DOHH2 (cell line): Measurements from ENCODE around the gene POGLUT2.

Experiments used
- H3F3A ChIP-seq: fragments of 200-600 bp; sonication (generic), shearing (Covaris generic); 2 replicates; pipeline ENCODE4 v1.6.0; 2016; ENCODE audit warnings: antibody characterized with exemption, mild to moderate bottlenecking; ENCODE audit not compliant: control insufficient read depth, insufficient read depth
- H3K27ac ChIP-seq: fragments of 200-600 bp; sonication (generic); 2 replicates; pipeline ENCODE4 v1.5.1; 2014; ENCODE audit warnings: low read depth, mild to moderate bottlenecking, low read length, moderate library complexity
- H3K27me3 ChIP-seq: fragments of 200-600 bp; sonication (generic); 2 replicates; pipeline ENCODE4 v1.6.1; 2014; ENCODE audit warnings: mild to moderate bottlenecking, low read length, mixed read lengths; ENCODE audit not compliant: control insufficient read depth
- H3K36me3 ChIP-seq: fragments of 200-600 bp; sonication (generic); 2 replicates; pipeline ENCODE4 v1.6.1; 2014; ENCODE audit warnings: mild to moderate bottlenecking, low read length, moderate library complexity, mixed read lengths; ENCODE audit not compliant: control insufficient read depth
- H3K4me1 ChIP-seq: fragments of 200-600 bp; sonication (generic); 2 replicates; pipeline ENCODE4 v1.6.1; 2014; ENCODE audit warnings: mild to moderate bottlenecking, low read length, mixed read lengths; ENCODE audit not compliant: control insufficient read depth
- H3K4me2 ChIP-seq: fragments of 200-600 bp; sonication (generic); 2 replicates; pipeline ENCODE4 v1.6.0; 2014; ENCODE audit warnings: mild to moderate bottlenecking, low read length, moderate library complexity
- H3K4me3 ChIP-seq: fragments of 200-600 bp; sonication (generic); 2 replicates; pipeline ENCODE4 v1.5.1; 2014; ENCODE audit warnings: mild to moderate bottlenecking, low read length, mixed read lengths
- H3K79me2 ChIP-seq: fragments of 200-600 bp; sonication (generic); 2 replicates; pipeline ENCODE4 v1.6.1; 2014; ENCODE audit warnings: mild to moderate bottlenecking, low read length, mixed read lengths; ENCODE audit not compliant: control insufficient read depth
- H3K9me2 ChIP-seq: fragments of 200-600 bp; sonication (generic); replicated peaks from 2 replicates; pipeline ENCODE4 v1.6.1; 2014; ENCODE audit warnings: mild to moderate bottlenecking, low read length, mixed read lengths; ENCODE audit not compliant: control insufficient read depth
- H3K9me3 ChIP-seq: fragments of 200-600 bp; sonication (generic); 2 replicates; pipeline ENCODE4 v1.6.1; 2014; ENCODE audit warnings: antibody characterized with exemption, low read length, mixed read lengths; ENCODE audit not compliant: control insufficient read depth, insufficient read depth
- H4K20me1 ChIP-seq: fragments of 200-600 bp; sonication (generic); 2 replicates; pipeline ENCODE4 v1.6.0; 2014; ENCODE audit warnings: low read depth, mild to moderate bottlenecking, antibody characterized with exemption, low read length, moderate library complexity; ENCODE audit not compliant: control insufficient read depth, insufficient read depth
- EZH2phosphoT487 ChIP-seq: fragments of 200-600 bp; sonication (generic); IDR thresholded peaks from 2 replicates; pipeline ENCODE4 v1.6.1; 2017; ENCODE audit warnings: borderline replicate concordance, mild to moderate bottlenecking, antibody characterized with exemption, low read length, moderate library complexity, mixed read lengths
- TF ChIP-seq, protein P1 (sequence below): fragments of 200-600 bp; sonication (generic); IDR thresholded peaks from one replicate; pipeline ENCODE4 v1.5.1; 2014; ENCODE audit warnings: antibody characterized with exemption, mild to moderate bottlenecking, low read depth, low read length; ENCODE audit not compliant: poor library complexity, severe bottlenecking

POGLUT2 gene

DNA sequence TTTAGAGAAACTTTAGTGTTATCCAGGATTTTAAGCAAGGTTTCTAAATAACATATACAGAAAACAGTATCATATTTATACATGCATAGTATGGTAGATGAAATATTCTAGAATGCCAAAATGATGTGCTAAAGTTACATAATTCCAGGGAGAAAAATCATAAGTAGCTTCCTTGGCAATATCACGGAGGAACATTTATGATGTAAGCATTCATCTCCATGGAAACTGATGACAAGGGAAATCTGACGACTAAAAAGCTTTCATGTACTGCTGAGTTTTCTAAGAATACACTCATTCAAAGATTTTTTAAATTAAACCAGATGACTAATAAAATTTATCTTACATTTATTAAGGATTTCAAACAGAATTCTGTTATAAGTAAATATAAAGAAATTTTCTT, 29.9 kb downstream of the POGLUT2 start:
- Histone ChIP-seq H4K20me1 (no peaks in the 10 kb centered on the region), H3K36me3 (peaks cover 28% of the 10 kb centered on the region), H3K79me2 (peaks cover 24% of the 10 kb centered on the region), H3K4me2 (no peak overlapping the region), H3K4me3 (no peak overlapping the region), H3K27me3 (no peaks in the 10 kb centered on the region), H3K27ac (no peak overlapping the region), H3K9me2 (no peaks in the 10 kb centered on the region), H3K4me1 (peaks cover 33% of the 10 kb centered on the region), H3K9me3 (no peaks in the 10 kb centered on the region; the same call in 1 of the 2 replicates), H3F3A (no peaks in the 10 kb centered on the region)
- no peak for TF ChIP-seq EZH2phosphoT487
- TF ChIP-seq, protein P1, sequence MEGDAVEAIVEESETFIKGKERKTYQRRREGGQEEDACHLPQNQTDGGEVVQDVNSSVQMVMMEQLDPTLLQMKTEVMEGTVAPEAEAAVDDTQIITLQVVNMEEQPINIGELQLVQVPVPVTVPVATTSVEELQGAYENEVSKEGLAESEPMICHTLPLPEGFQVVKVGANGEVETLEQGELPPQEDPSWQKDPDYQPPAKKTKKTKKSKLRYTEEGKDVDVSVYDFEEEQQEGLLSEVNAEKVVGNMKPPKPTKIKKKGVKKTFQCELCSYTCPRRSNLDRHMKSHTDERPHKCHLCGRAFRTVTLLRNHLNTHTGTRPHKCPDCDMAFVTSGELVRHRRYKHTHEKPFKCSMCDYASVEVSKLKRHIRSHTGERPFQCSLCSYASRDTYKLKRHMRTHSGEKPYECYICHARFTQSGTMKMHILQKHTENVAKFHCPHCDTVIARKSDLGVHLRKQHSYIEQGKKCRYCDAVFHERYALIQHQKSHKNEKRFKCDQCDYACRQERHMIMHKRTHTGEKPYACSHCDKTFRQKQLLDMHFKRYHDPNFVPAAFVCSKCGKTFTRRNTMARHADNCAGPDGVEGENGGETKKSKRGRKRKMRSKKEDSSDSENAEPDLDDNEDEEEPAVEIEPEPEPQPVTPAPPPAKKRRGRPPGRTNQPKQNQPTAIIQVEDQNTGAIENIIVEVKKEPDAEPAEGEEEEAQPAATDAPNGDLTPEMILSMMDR = no peak

DNA sequence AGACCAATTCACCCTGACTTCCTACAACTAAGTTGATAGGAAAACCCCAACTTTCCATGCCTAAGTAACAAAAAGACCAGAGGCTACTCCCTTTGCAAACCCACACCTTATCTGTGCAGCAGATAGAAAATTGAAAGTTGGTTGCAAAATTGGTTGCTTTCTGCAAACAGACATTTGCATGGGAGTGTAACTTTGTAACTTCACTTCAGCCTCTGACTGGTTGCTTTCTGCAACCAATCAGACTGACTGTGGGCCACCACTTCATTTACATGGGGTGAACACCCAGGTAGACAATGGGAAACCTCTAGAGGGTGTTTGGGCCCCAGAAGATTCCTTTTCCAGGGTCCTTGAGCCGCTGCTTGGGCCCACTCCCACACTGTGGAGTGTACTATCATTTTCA, 35.0 kb downstream of the POGLUT2 start:
- H3K4me3 ChIP-seq = no peak overlapping the region
- no peaks in the 10 kb centered on the region for H3K79me2 ChIP-seq

DNA sequence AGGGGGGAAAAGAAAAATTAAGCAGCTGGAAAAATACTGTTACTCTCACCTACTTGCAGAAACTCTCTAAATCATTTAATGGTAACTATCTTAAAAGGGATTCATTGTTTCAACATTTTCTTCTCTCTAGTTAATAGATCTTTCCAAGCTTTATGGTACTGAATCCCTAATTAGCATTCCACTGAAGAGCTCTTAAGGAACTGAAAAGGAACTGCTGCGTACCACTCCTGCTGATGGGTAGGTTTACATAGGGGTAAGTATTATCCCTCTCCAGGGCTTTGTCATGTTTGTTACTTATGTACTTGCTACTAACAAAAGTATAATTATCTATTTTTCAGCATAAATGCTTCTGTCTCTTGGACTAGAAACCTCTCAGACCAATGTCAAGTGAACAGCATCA, 37.7 kb downstream of the POGLUT2 start:
- Histone ChIP-seq H3K4me1 (no peaks in the 10 kb centered on the region), H3F3A (no peaks in the 10 kb centered on the region), H3K4me3 (no peak overlapping the region), H3K27me3 (no peaks in the 10 kb centered on the region), H3K9me2 (no peaks in the 10 kb centered on the region), H3K36me3 (peaks cover 5% of the 10 kb centered on the region), H3K4me2 (no peak overlapping the region), H3K9me3 (no peaks in the 10 kb centered on the region), H4K20me1 (no peaks in the 10 kb centered on the region), H3K27ac (no peak overlapping the region), H3K79me2 (no peaks in the 10 kb centered on the region)
- TF ChIP-seq EZH2phosphoT487 = no peak
- TF ChIP-seq, protein P1 = no peak

More for the DNA sequence above, 35.0 kb downstream of the POGLUT2 start:
- Histone ChIP-seq H3K4me2 (no peak overlapping the region), H3F3A (no peaks in the 10 kb centered on the region), H3K9me2 (no peaks in the 10 kb centered on the region), H3K36me3 (peaks cover 25% of the 10 kb centered on the region), H3K27ac (no peak overlapping the region), H3K9me3 (no peaks in the 10 kb centered on the region), H4K20me1 (no peaks in the 10 kb centered on the region), H3K4me1 (no peaks in the 10 kb centered on the region), H3K27me3 (no peaks in the 10 kb centered on the region)
- TF ChIP-seq, protein P1 = no peak
- no peak for TF ChIP-seq EZH2phosphoT487
